Skeletal muscle cell (primary cell): ENCODE data around the gene ASCL4.
"Not testable (repeated sequence)": the region's sequence is repeated elsewhere in the genome, so short reads cannot be mapped to it uniquely, and the experiment has no call there.

ENCODE experiments used
- DNase-seq: peaks from one replicate; pipeline ENCODE4 v3.0.0-alpha.2; 2010; ENCODE audit warnings: low read depth
- H3K4me3 ChIP-seq: 2 replicates; pipeline ENCODE4 v1.5.1; 2011; ENCODE audit warnings: low read depth, mild to moderate bottlenecking, control low read depth, low read length, moderate library complexity

The ASCL4 gene

GRCh38 chr12:107774349-107775029 is at the start of gene ASCL4:
Gene ASCL4, plus strand, starts transcription at chr12:107774704. Its CDS starts 515 bp downstream, at chr12:107775219.
- H3K4me3 ChIP-seq, result no peak within 1 kb of the TSS
- no peak for DNase-seq

GRCh38 chr12:107727327-107727726 is 47.2 kb upstream of the ASCL4 start:
- H3K4me3 ChIP-seq, DNase-seq: not testable (repeated sequence)

GRCh38 chr12:107727742-107728141 is 46.8 kb upstream of the ASCL4 start:
- H3K4me3 ChIP-seq, DNase-seq: not testable (repeated sequence)

GRCh38 chr12:107730618-107731341 is 43.7 kb upstream of the ASCL4 start:
- DNase-seq, result no peak
- no peak overlapping the region for H3K4me3 ChIP-seq

GRCh38 chr12:107731366-107731765 is 43.1 kb upstream of the ASCL4 start:
- no peak overlapping the region for H3K4me3 ChIP-seq
- DNase-seq, result no peak

- no peak overlapping the region for H3K4me3 ChIP-seq
- DNase-seq, result no peak
These were observed 42.1 kb upstream of the ASCL4 start for GRCh38 chr12:107732365-107732764.

- no peak for DNase-seq
- H3K4me3 ChIP-seq, result no peak overlapping the region
These were observed 40.4 kb upstream of the ASCL4 start for GRCh38 chr12:107734139-107734538.

- DNase-seq, result no peak
- no peak overlapping the region for H3K4me3 ChIP-seq
These were observed 38.7 kb upstream of the ASCL4 start for GRCh38 chr12:107735763-107736162.

- no peak for DNase-seq
- no peak overlapping the region for H3K4me3 ChIP-seq
These were observed 37.6 kb upstream of the ASCL4 start for GRCh38 chr12:107736914-107737313.

- no peak overlapping the region for H3K4me3 ChIP-seq
These were observed 26.0 kb upstream of the ASCL4 start for GRCh38 chr12:107748472-107748871.

GRCh38 chr12:107749083-107749482 is 25.4 kb upstream of the ASCL4 start:
- no peak for DNase-seq
- H3K4me3 ChIP-seq, result no peak overlapping the region

More at GRCh38 chr12:107748472-107748871, 26.0 kb upstream of the ASCL4 start:
- DNase-seq, result peak; percentile 48

- DNase-seq, result peak; percentile 63
- H3K4me3 ChIP-seq, result peak overlapping the region; percentile 91
These were observed 15.1 kb upstream of the ASCL4 start for GRCh38 chr12:107759410-107759809.

GRCh38 chr12:107760207-107760808 is 14.2 kb upstream of the ASCL4 start:
- H3K4me3 ChIP-seq, result peak overlapping the region; percentile 91
- DNase-seq, result no peak

GRCh38 chr12:107760809-107761501 is 13.5 kb upstream of the ASCL4 start, which contains the start of gene PRDM4:
Gene PRDM4, minus strand, starts transcription at chr12:107761137. Its CDS starts 622 bp downstream, at chr12:107760515.
- peak; percentile 80 for DNase-seq
- H3K4me3 ChIP-seq, result peak within 1 kb of the TSS; percentile 91

- no peak for DNase-seq
- H3K4me3 ChIP-seq, result peak overlapping the region; percentile 91
These were observed 13.0 kb upstream of the ASCL4 start for GRCh38 chr12:107761502-107761904.

- no peak for DNase-seq
- no peak overlapping the region for H3K4me3 ChIP-seq
These were observed 11.6 kb upstream of the ASCL4 start for GRCh38 chr12:107762874-107763273.

- no peak overlapping the region for H3K4me3 ChIP-seq
- DNase-seq, result no peak
These were observed 9.9 kb upstream of the ASCL4 start for GRCh38 chr12:107764626-107765025.

- no peak for DNase-seq
- H3K4me3 ChIP-seq, result no peak overlapping the region
These were observed 9.2 kb upstream of the ASCL4 start for GRCh38 chr12:107765316-107765715.

- DNase-seq, result no peak
- H3K4me3 ChIP-seq, result no peak overlapping the region
These were observed 7.0 kb upstream of the ASCL4 start for GRCh38 chr12:107767466-107767865.
